Endothelial cell of umbilical vein (primary cell): ENCODE results near the gene BTBD2. TPM values are rescaled to one million over a fixed set of nuclear protein-coding genes. Genes with fewer than 3 reads are reported as not detected.

Source experiments
- BruUV-seq: library from RNA; stranded (reverse); fragments of 400-500 nt; replicated peaks from 2 replicates; lab custom pipeline; 2021; lab: Mats Ljungman, UMichigan
- CTCF ChIA-PET: fragments of 300-600, 350-600 bp; sonication (Branson Sonifier 250); formaldehyde crosslinking; loops from one replicate; lab custom pipeline; 2021; ENCODE audit warnings: antibody characterized with exemption, inconsistent platforms; lab: Charles Lee
- POLR2A ChIA-PET: fragments of 300-600, 350-600 bp; sonication (Branson Sonifier 250); formaldehyde crosslinking; loops from one replicate; lab custom pipeline; 2021; ENCODE audit warnings: antibody characterized with exemption, inconsistent platforms; lab: Charles Lee
- DNase-seq: peaks from one replicate; pipeline ENCODE4 v3.0.0-alpha.2; 2011; ENCODE audit warnings: low read depth, low spot score
- FAIRE-seq: peaks from 2 replicates; lab custom pipeline; 2011; peaks lifted over from hg19 to GRCh38; lab: Jason Lieb, UNC
- H2AFZ ChIP-seq: 2 replicates; pipeline ENCODE4 v1.6.0; 2012; ENCODE audit warnings: low read depth, low read length, control low read depth, inconsistent platforms
- H3K27ac ChIP-seq: 2 replicates; pipeline ENCODE4 v1.5.1; 2011; ENCODE audit warnings: low read depth, mild to moderate bottlenecking, control low read depth, low read length, moderate library complexity; ENCODE audit not compliant: insufficient read depth
- H3K27me3 ChIP-seq, 2 experiments: 2 replicates each; pipeline versions ENCODE4 v1.6.0 to v1.6.1; 2011; ENCODE audit warnings: low read length in 2 of 2, mixed read lengths in 1 of 2; ENCODE audit not compliant: control insufficient read depth in 2 of 2, insufficient read depth in 2 of 2
- H3K36me3 ChIP-seq, 2 experiments: 2 replicates in 1 of 2; 3 replicates in 1 of 2; pipeline ENCODE4 v1.5.1; 2011; ENCODE audit warnings: low read length in 2 of 2, mild to moderate bottlenecking in 1 of 2, moderate library complexity in 1 of 2; ENCODE audit not compliant: control insufficient read depth in 2 of 2, insufficient read depth in 2 of 2; ENCODE audit errors: extremely low read depth in 1 of 2
- H3K4me1 ChIP-seq: 3 replicates; pipeline ENCODE4 v1.5.1; 2011; ENCODE audit warnings: mild to moderate bottlenecking, low read length; ENCODE audit not compliant: control insufficient read depth, insufficient read depth; ENCODE audit errors: extremely low read depth
- H3K4me2 ChIP-seq: 2 replicates; pipeline ENCODE4 v1.6.1; 2011; ENCODE audit warnings: low read length, control low read depth, mixed read lengths; ENCODE audit not compliant: insufficient read depth
- H3K4me3 ChIP-seq, 3 experiments: fragments of 200-600 bp in 1 of 3; sonication (generic), shearing (Covaris generic) in 1 of 3; replicated peaks in 1 of 3; 2 replicates each; pipeline ENCODE4 v1.5.1; 2011 to 2016; ENCODE audit warnings: control low read depth in 3 of 3, low read length in 3 of 3, mild to moderate bottlenecking in 2 of 3, inconsistent platforms in 1 of 3, low read depth in 1 of 3, moderate library complexity in 1 of 3; ENCODE audit not compliant: insufficient read depth in 1 of 3
- H3K79me2 ChIP-seq: 2 replicates; pipeline ENCODE4 v1.6.0; 2012; ENCODE audit warnings: low read length, inconsistent platforms; ENCODE audit not compliant: control insufficient read depth, insufficient read depth
- H3K9ac ChIP-seq: replicated peaks from 2 replicates; pipeline ENCODE3; 2011; ENCODE audit warnings: low read length, control low read depth; ENCODE audit not compliant: insufficient read depth; ENCODE audit errors: extremely low read depth
- H3K9me1 ChIP-seq: replicated peaks from 3 replicates; pipeline ENCODE4 v1.6.0; 2011; ENCODE audit warnings: mild to moderate bottlenecking, low read length; ENCODE audit not compliant: control insufficient read depth, insufficient read depth; ENCODE audit errors: extremely low read depth
- H3K9me3 ChIP-seq: replicated peaks from 2 replicates; pipeline ENCODE4 v1.5.1; 2012; ENCODE audit warnings: low read length, inconsistent platforms; ENCODE audit not compliant: control insufficient read depth, insufficient read depth
- H4K20me1 ChIP-seq: replicated peaks from 2 replicates; pipeline ENCODE3; 2011; ENCODE audit warnings: mild to moderate bottlenecking, low read length; ENCODE audit not compliant: control insufficient read depth, insufficient read depth; ENCODE audit errors: extremely low read depth
- EZH2 ChIP-seq: IDR thresholded peaks from 2 replicates; pipeline ENCODE4 v1.6.1; 2012; ENCODE audit warnings: borderline replicate concordance, low read depth, mild to moderate bottlenecking, moderate library complexity, low read length, inconsistent platforms; ENCODE audit not compliant: severe bottlenecking
- FOS ChIP-seq: IDR thresholded peaks from 2 replicates; pipeline ENCODE4 v1.6.1; 2011; ENCODE audit warnings: mild to moderate bottlenecking, low read length, moderate library complexity, borderline replicate concordance; ENCODE audit not compliant: insufficient read depth
- GATA2 ChIP-seq: IDR thresholded peaks from 2 replicates; pipeline ENCODE4 v1.7.0; 2011; ENCODE audit warnings: low read depth, mild to moderate bottlenecking, moderate library complexity, mixed read lengths, low read length; ENCODE audit not compliant: insufficient read length, insufficient read depth
- JUN ChIP-seq: IDR thresholded peaks from 2 replicates; pipeline ENCODE4 v1.6.1; 2011; ENCODE audit warnings: borderline replicate concordance, low read depth; ENCODE audit not compliant: insufficient read length, insufficient read depth
- MYC ChIP-seq: IDR thresholded peaks from one replicate; pipeline ENCODE4 v1.6.1; 2011; ENCODE audit warnings: mild to moderate bottlenecking, low read depth, low read length
- POLR2A ChIP-seq: IDR thresholded peaks from 2 replicates; pipeline ENCODE4 v1.6.1; 2012; ENCODE audit warnings: low read depth, mild to moderate bottlenecking, control low read depth, low read length
- POLR2AphosphoS5 ChIP-seq: IDR thresholded peaks from 2 replicates; pipeline ENCODE4 v1.6.1; 2012; ENCODE audit warnings: low read depth, mild to moderate bottlenecking, control low read depth, low read length, moderate library complexity; ENCODE audit not compliant: insufficient read depth
- dilution Hi-C: fragments of 300-500 bp; cut with MboI; formaldehyde crosslinking; loops from one replicate; pipeline ENCODE4 v1.15.0; 2019; ENCODE audit warnings: low sequenced_read_pairs; ENCODE audit not compliant: extremely low pct_ligation_motif_present
- intact Hi-C: fragments of 100-400 bp; cut with micrococcal nuclease; formaldehyde crosslinking; loops from one replicate; pipeline ENCODE4 v1.10.0; 2022
- polyA plus RNA-seq, 4 experiments: library from polyadenylated mRNA; depleted of rRNA in 3 of 4; stranded (reverse) in 3 of 4; unstranded in 1 of 4; fragments of >200 nt; gene quantifications; 2 replicates each; pipeline versions ENCODE4 v1.2.1 to v1.2.3, GENCODE V29; 2011 to 2012; ENCODE audit warnings: missing spikeins in 1 of 4
- total RNA-seq: library from RNA; stranded (reverse); gene quantifications from 2 replicates; pipeline ENCODE4 v1.2.3, GENCODE V29; 2021
- TF ChIP-seq, protein P1 (sequence below): IDR thresholded peaks from 2 replicates; pipeline ENCODE4 v1.6.1; 2011; ENCODE audit not compliant: insufficient read depth, insufficient read length
- TF ChIP-seq, protein P2 (sequence below), 2 donors: IDR thresholded peaks; 1 replicate in 1 of 2; 2 replicates in 1 of 2; pipeline ENCODE4 v1.5.1; 2011; ENCODE audit warnings: low read length in 2 of 2, mild to moderate bottlenecking in 2 of 2, moderate library complexity in 2 of 2, control low read depth in 1 of 2, inconsistent platforms in 1 of 2, low read depth in 1 of 2; ENCODE audit not compliant: insufficient read depth in 1 of 2; ENCODE audit errors: extremely low read depth in 1 of 2

Gene BTBD2
- total and polyA plus RNA-seq, 2 donors (not counting 3 experiments of a cell fraction or from before 2014, with no cell fraction given) = 59.2 to 78.2 TPM

DNA sequence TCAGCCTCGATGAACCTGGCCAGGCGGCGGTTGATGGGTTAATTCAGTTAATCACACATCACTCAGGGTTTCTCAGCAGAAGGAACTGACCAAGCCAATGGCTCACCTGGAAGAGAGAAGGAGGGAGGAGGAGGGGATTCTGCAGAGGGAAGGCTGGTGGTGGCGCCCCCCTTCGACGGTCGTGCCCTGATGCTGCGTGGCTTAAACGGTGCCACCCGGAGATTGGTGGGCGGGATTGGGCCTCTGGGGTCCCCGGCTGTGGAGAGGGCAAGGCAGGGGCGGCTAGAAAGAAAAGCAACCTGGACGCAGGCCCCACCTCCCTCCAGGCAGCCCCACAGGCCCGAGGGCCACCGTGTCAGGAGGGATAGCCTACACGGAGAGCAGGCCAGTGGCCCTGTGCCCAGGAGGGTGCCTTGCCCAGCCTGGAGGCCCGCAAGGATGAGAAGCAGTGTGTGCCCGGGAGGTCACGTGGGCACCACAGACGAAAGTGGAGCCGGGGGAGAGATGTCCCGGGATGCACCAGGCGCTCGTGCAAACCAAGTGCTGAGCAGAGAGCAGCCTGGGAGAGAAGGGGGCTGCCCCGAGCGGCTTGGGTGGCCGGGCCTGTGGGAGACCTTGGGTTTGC, 58.5 kb downstream of the BTBD2 start:
- Histone ChIP-seq H3K36me3 (peaks cover 0 to 9% of the 10 kb centered on the region in 2 experiments), H3K4me2 (no peak overlapping the region), H3K27ac (no peak overlapping the region), H3K9me3 (no peaks in the 10 kb centered on the region), H4K20me1 (no peaks in the 10 kb centered on the region), H3K9me1 (no peaks in the 10 kb centered on the region), H3K4me3 (no peak overlapping the region), H3K4me1 (no peaks in the 10 kb centered on the region), H3K27me3 (no peaks in the 10 kb centered on the region), H2AFZ (no peak overlapping the region), H3K9ac (no peak overlapping the region), H3K79me2 (peaks cover 67% of the 10 kb centered on the region)
- dilution Hi-C loops (no loop called here), intact Hi-C loops (no loop called here)
- FAIRE-seq = no peak
- ChIA-PET CTCF (interaction anchor here (1.6 kb wide), 1 partner anchor 27 kb away, joined by 4 read pairs; no protein-coding TSS in a partner anchor), POLR2A (no interaction called here)
- TF ChIP-seq GATA2 = no peak
- TF ChIP-seq, protein P1, sequence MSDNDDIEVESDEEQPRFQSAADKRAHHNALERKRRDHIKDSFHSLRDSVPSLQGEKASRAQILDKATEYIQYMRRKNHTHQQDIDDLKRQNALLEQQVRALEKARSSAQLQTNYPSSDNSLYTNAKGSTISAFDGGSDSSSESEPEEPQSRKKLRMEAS = no peak
- TF ChIP-seq JUN = no peak
- TF ChIP-seq, protein P2, sequence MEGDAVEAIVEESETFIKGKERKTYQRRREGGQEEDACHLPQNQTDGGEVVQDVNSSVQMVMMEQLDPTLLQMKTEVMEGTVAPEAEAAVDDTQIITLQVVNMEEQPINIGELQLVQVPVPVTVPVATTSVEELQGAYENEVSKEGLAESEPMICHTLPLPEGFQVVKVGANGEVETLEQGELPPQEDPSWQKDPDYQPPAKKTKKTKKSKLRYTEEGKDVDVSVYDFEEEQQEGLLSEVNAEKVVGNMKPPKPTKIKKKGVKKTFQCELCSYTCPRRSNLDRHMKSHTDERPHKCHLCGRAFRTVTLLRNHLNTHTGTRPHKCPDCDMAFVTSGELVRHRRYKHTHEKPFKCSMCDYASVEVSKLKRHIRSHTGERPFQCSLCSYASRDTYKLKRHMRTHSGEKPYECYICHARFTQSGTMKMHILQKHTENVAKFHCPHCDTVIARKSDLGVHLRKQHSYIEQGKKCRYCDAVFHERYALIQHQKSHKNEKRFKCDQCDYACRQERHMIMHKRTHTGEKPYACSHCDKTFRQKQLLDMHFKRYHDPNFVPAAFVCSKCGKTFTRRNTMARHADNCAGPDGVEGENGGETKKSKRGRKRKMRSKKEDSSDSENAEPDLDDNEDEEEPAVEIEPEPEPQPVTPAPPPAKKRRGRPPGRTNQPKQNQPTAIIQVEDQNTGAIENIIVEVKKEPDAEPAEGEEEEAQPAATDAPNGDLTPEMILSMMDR (IDR thresholded peaks at IDR 0.05; ENCODE audit: extremely low read depth in 1 of 2, insufficient read depth in 1 of 2, low read depth in 1 of 2, low read length in 2 of 2) = no peak
- TF ChIP-seq EZH2 = no peak
- TF ChIP-seq POLR2AphosphoS5 = no peak
- TF ChIP-seq POLR2A = no peak
- TF ChIP-seq FOS = no peak
- no peak for TF ChIP-seq MYC
- DNase-seq = no peak
- BruUV-seq = no TSS peak
